ENCODE data around the gene TUBGCP3.

- TF ChIP-seq POLR2A (IDR thresholded peaks at IDR 0.05) (no peak), EP300 (IDR thresholded peaks at IDR 0.05) (no peak), POLR2AphosphoS5 (IDR thresholded peaks at IDR 0.05) (no peak)
- TF ChIP-seq, protein P1, sequence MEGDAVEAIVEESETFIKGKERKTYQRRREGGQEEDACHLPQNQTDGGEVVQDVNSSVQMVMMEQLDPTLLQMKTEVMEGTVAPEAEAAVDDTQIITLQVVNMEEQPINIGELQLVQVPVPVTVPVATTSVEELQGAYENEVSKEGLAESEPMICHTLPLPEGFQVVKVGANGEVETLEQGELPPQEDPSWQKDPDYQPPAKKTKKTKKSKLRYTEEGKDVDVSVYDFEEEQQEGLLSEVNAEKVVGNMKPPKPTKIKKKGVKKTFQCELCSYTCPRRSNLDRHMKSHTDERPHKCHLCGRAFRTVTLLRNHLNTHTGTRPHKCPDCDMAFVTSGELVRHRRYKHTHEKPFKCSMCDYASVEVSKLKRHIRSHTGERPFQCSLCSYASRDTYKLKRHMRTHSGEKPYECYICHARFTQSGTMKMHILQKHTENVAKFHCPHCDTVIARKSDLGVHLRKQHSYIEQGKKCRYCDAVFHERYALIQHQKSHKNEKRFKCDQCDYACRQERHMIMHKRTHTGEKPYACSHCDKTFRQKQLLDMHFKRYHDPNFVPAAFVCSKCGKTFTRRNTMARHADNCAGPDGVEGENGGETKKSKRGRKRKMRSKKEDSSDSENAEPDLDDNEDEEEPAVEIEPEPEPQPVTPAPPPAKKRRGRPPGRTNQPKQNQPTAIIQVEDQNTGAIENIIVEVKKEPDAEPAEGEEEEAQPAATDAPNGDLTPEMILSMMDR (IDR thresholded peaks at IDR 0.05) = no peak
These were observed 29.9 kb upstream of the TUBGCP3 start for GRCh38 chr13:112617754-112618375.
